GM13977 (cell line): ENCODE results near the gene CPT2.

ENCODE experiments used
- DNase-seq: peaks from one replicate; pipeline ENCODE4 v3.0.0; 2012; ENCODE audit warnings: low spot score
- CTCF ChIP-seq: IDR thresholded peaks from 2 replicates; pipeline ENCODE4 v1.5.1; 2012; ENCODE audit warnings: mild to moderate bottlenecking, control low read depth; ENCODE audit not compliant: insufficient read depth; ENCODE audit errors: extremely low read depth, missing control alignments
- in situ Hi-C: fragments of 300-500 bp; cut with MboI; formaldehyde crosslinking; loops from one replicate; pipeline ENCODE4 v1.12.0; 2022; ENCODE audit warnings: low sequenced_read_pairs, low pct_unique_long_range_greater_than_20kb, mixed read lengths, inconsistent platforms; ENCODE audit not compliant: unreplicated experiment

Gene CPT2

GRCh38 chr1:53165408-53165961 lies 31.1 kb upstream of the CPT2 start:
- in situ Hi-C loops: no loop called here

DNA sequence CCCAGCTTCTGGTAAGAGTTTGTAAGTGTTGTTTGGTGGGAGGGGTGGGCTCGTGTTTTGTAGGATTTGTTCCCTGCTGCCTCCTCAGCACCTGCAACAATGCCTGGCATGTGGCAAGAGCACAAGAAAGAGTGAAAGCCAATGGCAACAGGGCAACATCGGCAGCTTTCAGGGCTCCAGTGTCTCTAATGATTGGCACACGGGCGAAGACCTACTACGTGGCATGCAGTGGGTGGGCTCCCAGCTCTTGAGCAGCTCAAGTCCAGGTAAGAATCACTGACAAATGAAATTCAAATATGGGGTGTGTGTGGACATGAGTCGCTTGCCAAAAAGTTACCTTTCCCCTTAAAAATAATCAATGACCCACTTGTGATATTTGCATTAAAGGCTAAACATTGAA lies 30.3 kb upstream of the CPT2 start:
- in situ Hi-C loops: no loop called here
- TF ChIP-seq CTCF: no peak
- no peak for DNase-seq

More at GRCh38 chr1:53165408-53165961, 31.1 kb upstream of the CPT2 start:
- no peak for TF ChIP-seq CTCF
- no peak for DNase-seq

- no peak for DNase-seq
- in situ Hi-C loops: no loop called here
- no peak for TF ChIP-seq CTCF
Measured at GRCh38 chr1:53166912-53167311, 29.7 kb upstream of the CPT2 start.

DNA sequence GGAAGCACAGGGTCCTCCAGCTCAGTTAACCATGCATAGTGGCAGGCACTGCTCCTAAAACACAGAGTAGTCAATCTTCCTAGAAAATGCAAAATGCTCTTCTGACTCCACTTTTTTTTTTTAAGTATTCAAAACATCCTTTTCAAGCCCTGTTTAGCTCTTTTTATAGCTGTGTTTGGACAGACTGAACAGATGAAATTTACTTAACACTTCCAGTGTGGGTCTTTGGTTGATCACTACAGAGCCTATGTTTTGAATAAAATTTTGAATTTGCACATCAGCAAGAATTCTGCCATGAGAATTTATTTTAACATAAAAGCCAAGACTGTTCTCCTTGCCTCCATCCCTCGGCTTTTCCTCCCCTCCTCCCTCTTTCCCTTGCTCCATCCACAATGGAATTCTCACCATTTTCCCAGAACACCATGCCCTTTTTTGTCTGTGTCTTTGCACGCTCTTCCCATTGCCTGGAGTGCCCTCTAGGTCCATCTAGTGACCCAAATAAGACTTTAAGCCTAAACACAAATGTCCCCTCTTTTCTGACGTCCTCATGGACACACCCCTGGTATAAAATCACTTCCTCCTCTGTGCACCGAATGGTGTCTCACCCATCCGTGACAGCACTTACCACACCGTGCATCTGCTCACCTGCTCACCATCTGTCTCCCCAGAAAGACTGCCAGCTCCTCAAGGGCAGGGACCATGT lies 24.0 kb upstream of the CPT2 start:
- in situ Hi-C loops: no loop called here
- DNase-seq: peak; percentile 64

GRCh38 chr1:53174971-53175913 lies 21.4 kb upstream of the CPT2 start:
- in situ Hi-C loops: no loop called here
- no peak for TF ChIP-seq CTCF
- DNase-seq: no peak

More for the DNA sequence above, 24.0 kb upstream of the CPT2 start:
- no peak for TF ChIP-seq CTCF

- DNase-seq: no peak
- no peak for TF ChIP-seq CTCF
Measured at GRCh38 chr1:53176452-53177208, 20.0 kb upstream of the CPT2 start.

More at GRCh38 chr1:53176452-53177208, 20.0 kb upstream of the CPT2 start:
- in situ Hi-C loops: no loop called here
